Astrocyte of the spinal cord (primary cell): ENCODE data around the gene NAT14.
A peak's percentile ranks its signal among the peaks of the same experiment; 100 is the strongest.

Source experiments
- DNase-seq: peaks from one replicate; pipeline ENCODE4 v3.0.0; 2011; ENCODE audit warnings: low read depth, low spot score
- H3K4me3 ChIP-seq: 2 replicates; pipeline ENCODE4 v1.5.1; 2011; ENCODE audit warnings: low read depth, mild to moderate bottlenecking, low read length, moderate library complexity
- CTCF ChIP-seq: IDR thresholded peaks from 2 replicates; pipeline ENCODE4 v1.5.1; 2012; ENCODE audit warnings: low read depth, mild to moderate bottlenecking, low read length, inconsistent platforms
- in situ Hi-C: cut with HindIII; loops from 2 replicates; pipeline ENCODE4 v1.10.0; 2017; ENCODE audit warnings: low sequenced_read_pairs

The NAT14 gene

GRCh38 chr19:55482967-55483705, 1.9 kb upstream of the NAT14 start:
- in situ Hi-C loops = no loop called here
- no peak for DNase-seq
- TF ChIP-seq CTCF = no peak
- H3K4me3 ChIP-seq = no peak overlapping the region

GRCh38 chr19:55483706-55484592, 1.0 kb upstream of the NAT14 start:
- in situ Hi-C loops = no loop called here
- TF ChIP-seq CTCF = no peak
- peak overlapping the region; percentile 73 for H3K4me3 ChIP-seq
- no peak for DNase-seq

GRCh38 chr19:55485439-55486011, 537 bp downstream of the NAT14 start:
- DNase-seq = no peak
- H3K4me3 ChIP-seq = peak overlapping the region; percentile 73
- no peak for TF ChIP-seq CTCF
- in situ Hi-C loops = no loop called here

GRCh38 chr19:55486043-55486970, 1.3 kb downstream of the NAT14 start:
- in situ Hi-C loops = no loop called here
- DNase-seq = no peak
- TF ChIP-seq CTCF = no peak
- H3K4me3 ChIP-seq = peak overlapping the region; percentile 73

GRCh38 chr19:55486971-55487923, 2.3 kb downstream of the NAT14 start:
- peak overlapping the region; percentile 10 for H3K4me3 ChIP-seq
- no peak for TF ChIP-seq CTCF
- in situ Hi-C loops = no loop called here
- peak; percentile 96 for DNase-seq
